ENCODE measurements around the gene USP34. TPM values are rescaled to one million over a fixed set of nuclear protein-coding genes. Genes with fewer than 3 reads are reported as not detected.
"Not testable (repeated sequence)": the region's sequence is repeated elsewhere in the genome, so short reads cannot be mapped to it uniquely, and the experiment has no call there.

Gene USP34
- total RNA-seq (2014; rRNA removed; shearing (Covaris generic); ENCODE audit: low replicate concordance) = 13.9 and 34.4 TPM in 2 replicates

GRCh38 chr2:61470965-61471904, at the start of gene USP34:
Gene USP34 (minus strand): TSS chr2:61471087. CDS start chr2:61470692, 395 bp downstream.
- peak; percentile 95 for DNase-seq (ENCODE audit: low read depth)
- in situ Hi-C loops (cut with HindIII; ENCODE audit: low pct_unique_long_range_greater_than_20kb, low sequenced_read_pairs) = no loop called here

GRCh38 chr2:61520261-61520660, 49.4 kb upstream of the USP34 start:
- in situ Hi-C loops (cut with HindIII; ENCODE audit: low pct_unique_long_range_greater_than_20kb, low sequenced_read_pairs) = no loop called here
- no peak for DNase-seq (ENCODE audit: low read depth)

GRCh38 chr2:61512768-61513398, 42.0 kb upstream of the USP34 start:
- in situ Hi-C loops (cut with HindIII; ENCODE audit: low pct_unique_long_range_greater_than_20kb, low sequenced_read_pairs) = no loop called here
- no peak for DNase-seq (ENCODE audit: low read depth)

GRCh38 chr2:61510674-61511671, 40.1 kb upstream of the USP34 start:
- in situ Hi-C loops (cut with HindIII; ENCODE audit: low pct_unique_long_range_greater_than_20kb, low sequenced_read_pairs) = no loop called here
- no peak for DNase-seq (ENCODE audit: low read depth)

GRCh38 chr2:61504949-61505348, 34.1 kb upstream of the USP34 start:
- no peak for DNase-seq (ENCODE audit: low read depth)
- in situ Hi-C loops (cut with HindIII; ENCODE audit: low pct_unique_long_range_greater_than_20kb, low sequenced_read_pairs) = no loop called here

GRCh38 chr2:61499060-61499459, 28.2 kb upstream of the USP34 start:
- in situ Hi-C loops (cut with HindIII; ENCODE audit: low pct_unique_long_range_greater_than_20kb, low sequenced_read_pairs) = no loop called here
- no peak for DNase-seq (ENCODE audit: low read depth)

- DNase-seq (ENCODE audit: low read depth) = no peak
- in situ Hi-C loops (cut with HindIII; ENCODE audit: low pct_unique_long_range_greater_than_20kb, low sequenced_read_pairs) = no loop called here
Measured at GRCh38 chr2:61493523-61493942, 22.6 kb upstream of the USP34 start.

GRCh38 chr2:61492476-61492875, 21.6 kb upstream of the USP34 start:
- in situ Hi-C loops (cut with HindIII; ENCODE audit: low pct_unique_long_range_greater_than_20kb, low sequenced_read_pairs) = no loop called here
- DNase-seq (ENCODE audit: low read depth) = no peak

GRCh38 chr2:61485281-61485680, 14.4 kb upstream of the USP34 start:
- in situ Hi-C loops (cut with HindIII; ENCODE audit: low pct_unique_long_range_greater_than_20kb, low sequenced_read_pairs) = no loop called here
- DNase-seq (ENCODE audit: low read depth) = no peak

- DNase-seq (ENCODE audit: low read depth) = no peak
- in situ Hi-C loops (cut with HindIII; ENCODE audit: low pct_unique_long_range_greater_than_20kb, low sequenced_read_pairs) = no loop called here
Measured at GRCh38 chr2:61478086-61478485, 7.2 kb upstream of the USP34 start.

GRCh38 chr2:61476929-61477589, 6.2 kb upstream of the USP34 start:
- DNase-seq (ENCODE audit: low read depth); in situ Hi-C loops (cut with HindIII; ENCODE audit: low pct_unique_long_range_greater_than_20kb, low sequenced_read_pairs): not testable (repeated sequence)

GRCh38 chr2:61471905-61472805, 1.3 kb upstream of the USP34 start:
- in situ Hi-C loops (cut with HindIII; ENCODE audit: low pct_unique_long_range_greater_than_20kb, low sequenced_read_pairs) = no loop called here

GRCh38 chr2:61470122-61470951, 550 bp downstream of the USP34 start:
- in situ Hi-C loops (cut with HindIII; ENCODE audit: low pct_unique_long_range_greater_than_20kb, low sequenced_read_pairs) = no loop called here
- DNase-seq (ENCODE audit: low read depth) = peak; percentile 82

More at GRCh38 chr2:61471905-61472805, 1.3 kb upstream of the USP34 start:
- DNase-seq (ENCODE audit: low read depth) = no peak

GRCh38 chr2:61469424-61470121, 1.3 kb downstream of the USP34 start:
- in situ Hi-C loops (cut with HindIII; ENCODE audit: low pct_unique_long_range_greater_than_20kb, low sequenced_read_pairs) = no loop called here
- no peak for DNase-seq (ENCODE audit: low read depth)

- in situ Hi-C loops (cut with HindIII; ENCODE audit: low pct_unique_long_range_greater_than_20kb, low sequenced_read_pairs); DNase-seq (ENCODE audit: low read depth): not testable (repeated sequence)
Measured at GRCh38 chr2:61468231-61468630, 2.7 kb downstream of the USP34 start.

Measured in Caki2 (cell line).